ENCODE measurements around the gene DDX31.

DNA sequence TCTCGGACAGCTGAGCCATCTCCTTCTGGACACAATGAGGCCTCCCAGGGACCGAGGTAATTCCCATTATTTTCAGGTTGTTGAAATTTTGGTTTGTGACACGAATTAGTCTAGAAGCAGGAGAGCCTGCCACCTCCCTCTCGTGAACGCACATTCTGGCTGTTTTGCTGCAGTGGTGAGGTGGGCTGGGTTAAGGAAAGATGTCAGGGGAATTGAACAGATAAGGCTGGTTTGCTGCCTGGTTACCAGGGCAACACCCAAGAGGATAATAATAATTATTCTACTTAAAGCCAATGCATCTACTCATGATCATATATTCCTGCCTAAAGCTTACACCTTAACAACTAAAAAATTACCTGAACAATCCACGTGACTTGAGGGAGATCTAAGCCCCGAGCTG is 38.1 kb downstream of the DDX31 start:
- no peak for TF ChIP-seq CTCF (IDR thresholded peaks at IDR 0.05)
- TF ChIP-seq POLR2A (IDR thresholded peaks at IDR 0.05), result no peak

All from lower leg skin (tissue), 3 donors.